Smooth muscle cell (in vitro differentiated cells): ENCODE data around the gene CLOCK. TPM values are rescaled to one million over a fixed set of nuclear protein-coding genes. Genes with fewer than 3 reads are reported as not detected.
"Not testable (repeated sequence)": the region's sequence is repeated elsewhere in the genome, so short reads cannot be mapped to it uniquely, and the experiment has no call there.

ENCODE experiments used
- DNase-seq: peaks from one replicate; lab custom pipeline; 2025; ENCODE audit not compliant: unreplicated experiment; lab: John Stamatoyannopoulos, UW
- H2AFZ ChIP-seq: fragments of 200-600 bp; sonication (generic); 2 replicates; pipeline ENCODE4 v1.6.0; 2016; ENCODE audit warnings: antibody characterized with exemption, low read depth, mild to moderate bottlenecking
- H3F3A ChIP-seq: fragments of 200-600 bp; sonication (generic); 2 replicates; pipeline ENCODE4 v1.6.0; 2017; ENCODE audit warnings: antibody characterized with exemption, low read depth
- H3K27ac ChIP-seq: fragments of 200-600 bp; sonication (generic); 2 replicates; pipeline ENCODE4 v1.5.1; 2016; ENCODE audit warnings: low read depth, mild to moderate bottlenecking
- H3K27me3 ChIP-seq: fragments of 200-600 bp; sonication (generic); 2 replicates; pipeline ENCODE4 v1.6.1; 2016; ENCODE audit warnings: low read depth, mild to moderate bottlenecking
- H3K36me3 ChIP-seq: fragments of 200-600 bp; sonication (generic); 2 replicates; pipeline ENCODE4 v1.5.1; 2016; ENCODE audit warnings: low read depth
- H3K4me1 ChIP-seq: fragments of 200-600 bp; sonication (generic); 2 replicates; pipeline ENCODE4 v1.5.1; 2016; ENCODE audit warnings: low read depth
- H3K4me2 ChIP-seq: fragments of 200-600 bp; sonication (generic); 2 replicates; pipeline ENCODE4 v1.6.0; 2016; ENCODE audit warnings: mild to moderate bottlenecking
- H3K4me3 ChIP-seq: fragments of 200-600 bp; sonication (generic); 2 replicates; pipeline ENCODE4 v1.5.1; 2016; ENCODE audit warnings: mild to moderate bottlenecking
- H3K79me2 ChIP-seq: fragments of 200-600 bp; sonication (generic); 2 replicates; pipeline ENCODE4 v1.6.0; 2016; ENCODE audit warnings: low read depth, mild to moderate bottlenecking
- H3K9ac ChIP-seq: fragments of 200-600 bp; sonication (generic); 2 replicates; pipeline ENCODE4 v1.6.0; 2016; ENCODE audit warnings: low read depth
- H3K9me3 ChIP-seq: fragments of 200-600 bp; sonication (generic); replicated peaks from 2 replicates; pipeline ENCODE4 v1.5.1; 2016; ENCODE audit warnings: low read depth
- H4K20me1 ChIP-seq: fragments of 200-600 bp; sonication (generic); 2 replicates; pipeline ENCODE4 v1.6.0; 2016; ENCODE audit warnings: low read depth
- WGBS: methylation state at CpG from one replicate; pipeline ENCODE4 v1.1.7; 2016; ENCODE audit warnings: low lambda C conversion rate; 5-methylcytosine and 5-hydroxymethylcytosine counted together
- polyA plus RNA-seq: library from polyadenylated mRNA; unstranded; fragments of >200 nt; fragmentation: Nextera tagmentation; extraction: Ambion mirVana; gene quantifications from 2 replicates; pipeline ENCODE4 v1.2.1, GENCODE V29; 2016
- total RNA-seq: library from RNA; depleted of rRNA; stranded (reverse); fragments of >200 nt; gene quantifications from 2 replicates; pipeline ENCODE4 v1.2.3, GENCODE V29; 2014
- TF ChIP-seq, protein P1 (sequence below): fragments of 200-600 bp; sonication (generic); IDR thresholded peaks from 2 replicates; pipeline ENCODE4 v1.5.1; 2017; ENCODE audit warnings: borderline replicate concordance, mild to moderate bottlenecking, antibody characterized with exemption; ENCODE audit not compliant: insufficient read depth, poor library complexity, severe bottlenecking

CLOCK gene, protein sequence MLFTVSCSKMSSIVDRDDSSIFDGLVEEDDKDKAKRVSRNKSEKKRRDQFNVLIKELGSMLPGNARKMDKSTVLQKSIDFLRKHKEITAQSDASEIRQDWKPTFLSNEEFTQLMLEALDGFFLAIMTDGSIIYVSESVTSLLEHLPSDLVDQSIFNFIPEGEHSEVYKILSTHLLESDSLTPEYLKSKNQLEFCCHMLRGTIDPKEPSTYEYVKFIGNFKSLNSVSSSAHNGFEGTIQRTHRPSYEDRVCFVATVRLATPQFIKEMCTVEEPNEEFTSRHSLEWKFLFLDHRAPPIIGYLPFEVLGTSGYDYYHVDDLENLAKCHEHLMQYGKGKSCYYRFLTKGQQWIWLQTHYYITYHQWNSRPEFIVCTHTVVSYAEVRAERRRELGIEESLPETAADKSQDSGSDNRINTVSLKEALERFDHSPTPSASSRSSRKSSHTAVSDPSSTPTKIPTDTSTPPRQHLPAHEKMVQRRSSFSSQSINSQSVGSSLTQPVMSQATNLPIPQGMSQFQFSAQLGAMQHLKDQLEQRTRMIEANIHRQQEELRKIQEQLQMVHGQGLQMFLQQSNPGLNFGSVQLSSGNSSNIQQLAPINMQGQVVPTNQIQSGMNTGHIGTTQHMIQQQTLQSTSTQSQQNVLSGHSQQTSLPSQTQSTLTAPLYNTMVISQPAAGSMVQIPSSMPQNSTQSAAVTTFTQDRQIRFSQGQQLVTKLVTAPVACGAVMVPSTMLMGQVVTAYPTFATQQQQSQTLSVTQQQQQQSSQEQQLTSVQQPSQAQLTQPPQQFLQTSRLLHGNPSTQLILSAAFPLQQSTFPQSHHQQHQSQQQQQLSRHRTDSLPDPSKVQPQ
- 32.3 and 39.5 TPM in 2 replicates for total RNA-seq
- polyA plus RNA-seq = 5.9 and 6.9 TPM in 2 replicates

DNA sequence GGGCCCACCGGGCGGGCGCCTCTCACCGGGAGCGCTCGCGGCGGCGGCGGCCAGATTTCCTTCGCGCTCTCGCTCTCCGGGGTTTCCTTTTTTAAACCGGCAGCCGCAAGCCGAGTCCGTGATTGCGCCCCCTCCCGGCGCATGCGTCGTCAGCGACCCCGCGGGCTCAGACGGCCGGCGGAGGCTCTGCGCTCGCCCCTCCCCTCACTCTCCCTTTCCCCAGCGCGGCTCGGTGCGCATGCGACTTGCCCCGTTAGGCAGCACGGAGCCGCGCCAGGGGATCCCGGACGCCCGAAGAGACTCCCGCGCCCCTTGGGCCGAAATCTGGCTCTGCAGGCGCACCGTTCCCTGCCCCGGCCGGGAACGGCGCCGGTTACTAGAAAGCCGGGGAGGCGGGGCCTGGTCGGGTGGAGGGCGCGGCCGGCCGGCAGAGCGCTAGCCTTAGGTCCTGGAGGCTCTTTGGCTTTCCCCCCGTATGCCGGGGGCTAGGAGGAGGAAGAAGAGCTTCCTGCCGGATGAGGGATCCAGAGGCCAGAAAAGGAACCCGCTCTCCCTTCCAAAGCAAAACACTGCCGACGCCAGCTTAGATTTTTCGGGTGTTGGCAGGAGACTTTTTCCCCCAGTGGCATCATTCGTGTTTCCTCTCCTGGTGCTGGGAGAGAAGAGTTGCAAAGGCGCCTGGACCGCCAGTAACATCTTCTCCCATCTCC lies at the start of gene CLOCK:
Gene CLOCK, minus strand, starts transcription at position 154 of the 710 bp plus-strand sequence. CDS start 64,124 bp downstream, outside the sequence.
- Histone ChIP-seq H3K79me2 (peaks cover 35% of the 10 kb centered on the region), H3K27ac (peak within 1 kb of the TSS; percentile 97), H3K4me3 (peak within 1 kb of the TSS; percentile 82), H2AFZ (peak within 1 kb of the TSS; percentile 98), H4K20me1 (peaks cover 28% of the 10 kb centered on the region), H3K9me3 (no peaks in the 10 kb centered on the region), H3K4me1 (peaks cover 19% of the 10 kb centered on the region), H3K9ac (peak within 1 kb of the TSS; percentile 93), H3K27me3 (no peaks in the 10 kb centered on the region), H3F3A (peaks cover 23% of the 10 kb centered on the region), H3K36me3 (no peaks in the 10 kb centered on the region), H3K4me2 (peak within 1 kb of the TSS; percentile 88)
- WGBS = under 1% methylated on average over 71 of the region's 71 CpGs
- TF ChIP-seq, protein P1, sequence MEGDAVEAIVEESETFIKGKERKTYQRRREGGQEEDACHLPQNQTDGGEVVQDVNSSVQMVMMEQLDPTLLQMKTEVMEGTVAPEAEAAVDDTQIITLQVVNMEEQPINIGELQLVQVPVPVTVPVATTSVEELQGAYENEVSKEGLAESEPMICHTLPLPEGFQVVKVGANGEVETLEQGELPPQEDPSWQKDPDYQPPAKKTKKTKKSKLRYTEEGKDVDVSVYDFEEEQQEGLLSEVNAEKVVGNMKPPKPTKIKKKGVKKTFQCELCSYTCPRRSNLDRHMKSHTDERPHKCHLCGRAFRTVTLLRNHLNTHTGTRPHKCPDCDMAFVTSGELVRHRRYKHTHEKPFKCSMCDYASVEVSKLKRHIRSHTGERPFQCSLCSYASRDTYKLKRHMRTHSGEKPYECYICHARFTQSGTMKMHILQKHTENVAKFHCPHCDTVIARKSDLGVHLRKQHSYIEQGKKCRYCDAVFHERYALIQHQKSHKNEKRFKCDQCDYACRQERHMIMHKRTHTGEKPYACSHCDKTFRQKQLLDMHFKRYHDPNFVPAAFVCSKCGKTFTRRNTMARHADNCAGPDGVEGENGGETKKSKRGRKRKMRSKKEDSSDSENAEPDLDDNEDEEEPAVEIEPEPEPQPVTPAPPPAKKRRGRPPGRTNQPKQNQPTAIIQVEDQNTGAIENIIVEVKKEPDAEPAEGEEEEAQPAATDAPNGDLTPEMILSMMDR = peak; percentile 46
- DNase-seq = peak; percentile 80

DNA sequence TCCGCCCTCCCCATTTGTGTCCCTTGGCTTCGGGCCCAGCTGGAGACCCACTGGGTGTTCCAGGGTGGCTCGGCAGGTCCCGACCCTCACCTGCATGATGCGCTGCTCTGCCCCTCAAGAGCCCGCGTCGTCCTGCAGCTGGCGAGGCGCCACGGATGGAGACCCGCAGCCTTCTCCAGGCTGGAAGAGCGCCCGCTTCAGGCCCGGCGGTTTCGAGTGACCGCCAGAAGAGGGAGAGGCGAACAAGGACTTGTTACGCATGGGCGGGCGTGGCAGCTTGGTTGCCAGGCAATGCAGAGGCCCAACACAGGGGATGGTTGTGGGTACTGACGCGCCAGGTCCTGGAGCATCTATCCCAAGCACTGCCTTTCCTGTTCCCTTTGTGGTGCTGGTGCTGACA lies 45.3 kb upstream of the CLOCK start, which contains the start of gene PDCL2:
Gene PDCL2, minus strand, starts transcription at position 232 of the 400 bp plus-strand sequence. Its CDS starts 136 bp downstream, at position 96.
- no peaks in the 10 kb centered on the region for H3F3A ChIP-seq
- no peaks in the 10 kb centered on the region for H4K20me1 ChIP-seq
- no peaks in the 10 kb centered on the region for H3K79me2 ChIP-seq
- WGBS = 95% methylated on average over 24 of the region's 24 CpGs
- no peak within 1 kb of the TSS for H3K4me2 ChIP-seq
- no peak within 1 kb of the TSS for H3K27ac ChIP-seq
- no peaks in the 10 kb centered on the region for H3K27me3 ChIP-seq
- H3K4me3 ChIP-seq = no peak within 1 kb of the TSS
- TF ChIP-seq, protein P1 = no peak
- no peaks in the 10 kb centered on the region for H3K36me3 ChIP-seq
- H3K4me1 ChIP-seq = no peaks in the 10 kb centered on the region
- H3K9me3 ChIP-seq = no peaks in the 10 kb centered on the region
- no peak within 1 kb of the TSS for H3K9ac ChIP-seq
- H2AFZ ChIP-seq = no peak within 1 kb of the TSS
- no peak for DNase-seq

DNA sequence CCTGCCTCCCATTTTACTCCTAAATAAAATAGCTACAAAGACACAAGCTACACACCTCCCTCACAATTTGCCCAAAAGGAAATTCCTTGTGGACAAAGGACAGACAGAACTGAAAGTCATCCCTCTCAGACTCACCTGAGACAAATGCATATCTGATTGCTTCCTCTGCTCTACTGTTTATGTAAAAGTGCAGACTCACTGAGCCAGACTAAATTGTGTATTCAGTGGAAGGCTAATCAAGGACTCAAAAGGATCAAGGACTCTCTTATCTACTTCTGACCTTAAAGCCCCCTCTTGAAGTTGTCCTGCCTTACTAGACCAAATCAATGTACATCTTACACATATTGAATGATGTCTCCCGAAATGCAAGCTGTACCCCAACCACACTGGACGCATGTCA lies 41.5 kb upstream of the CLOCK start:
- Histone ChIP-seq H3K36me3 (no peaks in the 10 kb centered on the region), H3K4me1 (no peaks in the 10 kb centered on the region), H3K27me3 (no peaks in the 10 kb centered on the region), H3K4me2 (no peak overlapping the region), H3K9ac (no peak overlapping the region), H4K20me1 (no peaks in the 10 kb centered on the region), H3K79me2 (no peaks in the 10 kb centered on the region), H3F3A (no peaks in the 10 kb centered on the region), H3K27ac (no peak overlapping the region), H3K4me3 (no peak overlapping the region), H3K9me3 (no peaks in the 10 kb centered on the region), H2AFZ (no peak overlapping the region)
- TF ChIP-seq, protein P1 = no peak
- WGBS = 95% methylated on average over 2 of the region's 2 CpGs
- no peak for DNase-seq

DNA sequence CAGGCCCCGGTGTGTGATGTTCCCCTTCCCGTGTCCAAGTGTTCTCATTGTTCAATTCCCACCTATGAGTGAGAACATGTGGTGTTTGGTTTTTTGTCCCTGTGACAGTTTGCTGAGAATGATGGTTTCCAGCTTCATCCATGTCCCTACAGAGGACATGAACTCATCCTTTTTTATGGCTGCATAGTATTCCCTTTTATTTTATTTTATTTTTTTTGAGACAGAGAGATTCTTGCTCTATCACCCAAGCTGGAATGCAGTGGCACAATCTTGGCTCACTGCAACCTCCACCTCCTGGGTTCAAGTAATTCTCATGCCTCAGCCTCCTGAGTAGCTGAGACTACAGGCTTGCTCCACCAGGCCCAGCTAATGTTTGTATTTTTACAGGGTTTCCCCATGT lies 36.1 kb upstream of the CLOCK start:
- not testable (repeated sequence) for H3K36me3 ChIP-seq, H3K9ac ChIP-seq, H2AFZ ChIP-seq, H3K4me3 ChIP-seq, H3K27me3 ChIP-seq, H3K9me3 ChIP-seq, H3K79me2 ChIP-seq, H3F3A ChIP-seq, H3K27ac ChIP-seq, DNase-seq, H4K20me1 ChIP-seq, H3K4me1 ChIP-seq, H3K4me2 ChIP-seq
- no CpG with 5 or more reads among the region's 2 CpGs for WGBS
